Sciatic nerve (tissue), 2 donors: ENCODE results near the gene SLC2A10. TPM values are rescaled to one million over a fixed set of nuclear protein-coding genes. Genes with fewer than 3 reads are reported as not detected.

Source experiments
- ATAC-seq: fragments of 200-7000 bp; cut with Tn5 transposase; one replicate; pipeline ENCODE4 v1.9.1; 2020; ENCODE audit warnings: mild to moderate bottlenecking, moderate library complexity
- DNase-seq: peaks from one replicate; pipeline ENCODE4 v3.0.0-alpha.2; 2020; ENCODE audit warnings: low spot score
- intact Hi-C: fragments of 100-400 bp; cut with DNase I; formaldehyde crosslinking; loops from one replicate; pipeline ENCODE4 v1.14.2; 2022
- total RNA-seq: library from RNA; stranded (reverse); fragmentation: NEBNext Ultra II Directional; extraction: Animal tissue kit (Norgen Biotek cat#: 25700); gene quantifications from one replicate; pipeline ENCODE4 v1.2.1, GENCODE V29; 2021
- donor health status: DM: no; HTN: no; CAD: no.
- donor health status: DM: no; HTN: no; CAD: no.

Gene SLC2A10
- total RNA-seq, 1 donor from 2014 or later: 14.7 TPM

- ATAC-seq (no peak), DNase-seq (no peak)
- intact Hi-C loops: no loop called here
Observed at GRCh38 chr20:46700481-46700880, 9.0 kb upstream of the SLC2A10 start.

DNA sequence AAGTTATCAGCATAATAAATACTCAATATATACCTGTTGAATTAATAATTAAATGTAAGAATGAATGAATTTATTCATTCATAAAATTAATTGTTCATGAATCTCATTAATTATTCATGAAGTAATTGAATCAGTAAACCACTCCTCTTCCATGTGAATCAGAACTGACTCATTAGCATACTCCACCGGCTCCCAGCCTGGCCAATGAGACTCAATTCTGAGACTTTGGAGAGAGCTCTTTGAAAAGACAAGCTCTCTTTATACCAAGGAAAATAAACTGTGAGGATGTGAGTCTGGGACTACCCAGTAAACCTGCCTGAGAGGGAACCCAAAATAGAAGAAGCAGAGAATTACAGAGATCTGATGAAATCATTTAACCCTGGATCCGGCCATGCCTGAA lies 8.4 kb upstream of the SLC2A10 start:
- DNase-seq (no peak), ATAC-seq (no peak)
- intact Hi-C loops: no loop called here

GRCh38 chr20:46701556-46701955 lies 7.9 kb upstream of the SLC2A10 start:
- intact Hi-C loops: no loop called here
- DNase-seq: no peak
- ATAC-seq: no peak

GRCh38 chr20:46701986-46702385 lies 7.5 kb upstream of the SLC2A10 start:
- intact Hi-C loops: no loop called here
- DNase-seq: no peak
- no peak for ATAC-seq

DNA sequence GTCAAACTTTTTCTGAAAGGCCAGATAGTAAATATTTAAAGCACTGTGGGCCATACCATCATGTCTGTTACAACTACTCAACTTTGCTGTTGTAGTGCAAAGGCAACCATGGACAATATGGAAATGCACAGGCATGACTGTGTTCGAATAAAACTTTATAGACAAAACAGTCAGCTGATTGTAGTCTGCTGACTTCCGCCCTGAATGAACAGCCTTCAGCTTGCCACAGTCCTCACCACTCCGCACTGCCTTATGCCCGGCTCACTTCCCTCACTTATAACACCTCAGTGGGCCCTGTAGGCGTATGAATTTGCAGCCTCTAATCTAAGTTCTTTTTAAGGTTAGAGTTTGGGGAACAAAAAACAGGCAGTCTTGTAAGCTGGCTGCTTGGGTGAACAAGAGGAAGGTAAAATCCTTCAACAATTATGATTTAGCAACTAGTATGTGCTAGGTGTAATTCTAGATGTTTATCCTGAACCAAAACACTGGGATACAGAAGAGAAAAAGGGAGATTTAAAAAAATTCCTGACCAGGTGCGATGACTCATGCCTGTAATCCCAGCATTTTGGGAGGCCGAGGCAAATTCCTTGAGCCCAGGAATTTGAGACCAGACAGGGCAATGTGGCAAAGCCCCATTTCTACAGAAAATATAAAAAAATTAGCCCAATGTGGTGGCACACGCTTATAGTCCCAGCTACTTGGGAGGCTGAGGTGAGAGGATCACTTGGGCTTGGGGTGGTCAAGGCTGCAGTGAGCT lies 6.8 kb upstream of the SLC2A10 start:
- no peak for DNase-seq
- no peak for ATAC-seq
- intact Hi-C loops: no loop called here

DNA sequence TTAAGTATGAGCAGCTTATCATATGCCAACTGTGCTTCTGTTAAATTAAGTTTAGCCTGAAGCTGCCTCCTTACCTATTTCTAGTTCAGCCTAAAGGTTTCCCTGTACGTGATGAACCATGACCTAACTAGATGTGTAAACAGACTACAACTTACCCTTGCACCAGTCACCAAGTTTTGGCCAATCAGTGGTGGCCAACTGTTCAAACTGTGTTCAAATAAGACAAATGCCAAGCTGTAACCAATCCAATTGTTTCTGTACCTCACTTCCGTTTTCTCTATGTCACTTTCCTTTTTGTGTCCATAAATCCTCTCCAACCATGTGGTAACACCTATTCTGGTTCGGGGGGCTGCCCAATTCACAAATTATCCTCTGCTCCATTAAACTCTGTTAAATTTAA lies 6.0 kb upstream of the SLC2A10 start:
- intact Hi-C loops: no loop called here
- no peak for DNase-seq
- no peak for ATAC-seq

- intact Hi-C loops: no loop called here
- DNase-seq (no peak), ATAC-seq (no peak)
Observed at GRCh38 chr20:46704714-46705377, 4.6 kb upstream of the SLC2A10 start.

DNA sequence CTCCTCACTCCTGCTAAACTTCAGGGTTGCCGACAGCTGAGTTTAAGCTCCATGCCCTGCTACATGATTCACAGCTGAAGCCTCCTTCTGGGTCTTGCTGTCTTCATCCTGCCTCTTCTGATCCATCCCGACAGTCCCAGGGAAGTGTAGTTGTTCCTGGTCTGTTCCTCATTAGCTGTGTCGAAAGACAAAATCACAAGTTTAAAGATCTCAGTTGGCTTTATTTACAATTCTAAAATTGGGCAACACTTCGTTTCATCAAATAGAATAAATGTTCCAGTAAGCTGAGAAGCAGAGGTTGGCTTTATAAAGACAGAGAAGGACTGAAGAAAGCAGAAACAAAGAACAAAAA lies 4.1 kb upstream of the SLC2A10 start:
- intact Hi-C loops: no loop called here
- ATAC-seq (peak; percentile 88), DNase-seq (no peak)

DNA sequence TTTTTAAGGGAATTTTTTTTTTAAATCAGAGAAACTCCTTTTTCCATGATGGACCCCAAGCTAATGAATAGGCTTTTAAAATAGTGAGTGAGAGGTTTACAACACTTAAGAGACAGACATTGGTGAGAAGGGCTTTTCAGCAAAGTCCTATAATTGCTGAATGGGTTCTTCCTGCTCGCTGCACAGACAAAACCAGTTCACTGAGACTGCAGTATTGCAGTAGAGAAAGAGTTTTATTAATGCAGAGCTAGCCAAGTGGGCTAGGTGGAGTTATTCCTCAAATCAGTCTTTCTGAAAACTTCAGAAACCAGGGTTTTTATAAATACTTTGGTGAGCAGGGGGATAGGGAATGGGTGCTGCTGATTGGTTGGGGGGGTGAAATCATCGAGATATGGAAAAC lies 3.2 kb upstream of the SLC2A10 start:
- ATAC-seq: no peak
- intact Hi-C loops: no loop called here

GRCh38 chr20:46708172-46708860 lies 1.1 kb upstream of the SLC2A10 start:
- DNase-seq (no peak), ATAC-seq (no peak)
- intact Hi-C loops: no loop called here

More for the DNA sequence above, 3.2 kb upstream of the SLC2A10 start:
- no peak for DNase-seq

DNA sequence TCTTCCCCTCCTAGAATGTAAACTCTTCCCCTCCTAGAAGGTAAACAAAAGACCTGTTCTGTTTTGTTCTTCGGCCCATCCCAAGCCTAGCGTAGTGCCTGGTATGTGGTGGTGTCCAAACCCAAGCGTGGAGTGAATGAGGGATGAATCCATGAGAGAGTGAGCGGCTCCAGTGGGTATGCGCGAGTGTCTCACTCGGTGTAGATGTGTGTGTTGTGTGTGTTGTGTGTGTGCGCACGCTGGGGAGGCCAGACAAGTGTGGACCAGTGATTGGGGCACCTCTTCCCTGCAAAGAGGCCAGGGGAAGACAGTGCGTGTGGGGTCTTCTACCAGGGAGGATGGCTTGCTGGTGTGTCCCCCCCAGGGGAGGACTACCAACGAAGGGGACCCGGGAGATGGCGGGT lies 392 bp upstream of the SLC2A10 start:
- intact Hi-C loops: no loop called here
- no peak for DNase-seq
- ATAC-seq: peak; percentile 12

- intact Hi-C loops: no loop called here
- ATAC-seq (no peak), DNase-seq (no peak)
Observed at GRCh38 chr20:46710153-46710913, 884 bp downstream of the SLC2A10 start.

DNA sequence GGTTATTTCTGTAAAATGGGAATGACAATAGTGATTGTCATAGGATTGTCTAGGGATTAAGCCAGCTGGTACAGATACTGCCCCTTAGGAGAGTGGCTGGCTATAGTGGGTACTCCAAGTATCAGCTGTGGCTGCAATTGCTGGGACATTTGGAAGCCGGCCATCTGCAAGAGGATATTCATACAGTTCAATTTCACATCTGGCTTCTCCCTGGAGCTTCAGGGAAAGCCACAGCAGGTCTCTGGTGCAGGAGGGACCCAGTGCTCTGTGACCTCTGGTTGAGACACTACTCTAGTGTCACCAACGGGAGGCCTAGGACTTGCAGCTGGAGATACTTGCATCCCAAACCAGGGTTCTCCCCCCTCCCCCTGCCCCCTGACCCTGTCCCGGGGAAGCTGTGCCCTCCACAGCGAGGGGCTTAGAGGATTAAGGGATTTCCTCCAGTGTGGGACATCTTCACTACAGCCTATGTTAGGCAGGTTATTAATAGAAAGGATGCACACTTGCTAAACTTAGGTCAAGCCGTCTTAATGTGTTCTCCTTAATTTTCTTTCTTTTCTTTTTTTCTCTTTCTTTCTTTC lies 2.7 kb downstream of the SLC2A10 start:
- intact Hi-C loops: no loop called here
- ATAC-seq: no peak
- no peak for DNase-seq

DNA sequence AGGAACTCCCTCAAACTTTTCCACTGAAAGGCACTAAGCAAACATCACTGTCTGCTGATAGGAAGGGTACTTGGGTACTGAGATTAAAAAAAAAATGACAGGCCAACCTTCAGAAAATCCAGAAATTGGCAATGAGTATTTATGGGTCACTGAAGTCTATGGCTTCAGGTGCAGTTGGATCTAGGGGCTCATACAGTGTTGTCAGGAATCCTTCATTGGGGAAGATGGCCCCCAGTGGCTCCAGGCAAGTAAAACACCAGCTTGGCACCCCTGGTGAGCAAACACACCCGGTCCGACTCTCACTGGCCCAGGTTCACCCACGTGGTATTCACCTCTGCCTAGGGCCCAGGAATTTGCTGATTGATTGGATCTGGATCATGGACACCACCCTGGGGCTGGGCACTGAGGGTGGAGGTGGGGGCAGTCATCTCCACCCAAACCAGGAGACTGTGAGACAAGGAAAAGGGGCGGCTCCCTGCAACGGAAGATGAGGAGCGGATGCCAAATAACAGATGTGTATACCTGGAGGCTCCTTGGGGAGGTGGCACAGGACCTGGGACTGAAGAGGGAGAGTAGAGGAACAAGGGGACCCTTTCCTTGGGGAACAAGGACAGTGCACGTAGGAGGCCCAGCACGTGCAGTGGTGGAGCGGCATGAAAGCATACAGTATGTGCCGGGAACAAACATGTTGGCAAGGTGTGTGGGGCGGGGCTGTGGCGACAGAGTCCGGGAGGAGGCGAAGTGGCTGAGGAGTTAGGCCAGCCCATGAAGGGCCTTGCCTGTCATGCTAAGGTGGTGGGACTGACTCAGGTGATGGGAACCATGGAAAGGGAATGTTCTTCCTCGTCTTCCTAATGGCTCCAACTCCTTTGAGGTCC lies 4.7 kb downstream of the SLC2A10 start:
- intact Hi-C loops: no loop called here
- no peak for ATAC-seq
- no peak for DNase-seq

GRCh38 chr20:46715292-46715756 lies 5.9 kb downstream of the SLC2A10 start:
- DNase-seq: peak; percentile 68
- intact Hi-C loops: no loop called here
- peak; percentile 95 for ATAC-seq

GRCh38 chr20:46717818-46718541 lies 8.5 kb downstream of the SLC2A10 start:
- no peak for DNase-seq
- ATAC-seq: no peak
- intact Hi-C loops: no loop called here

- ATAC-seq: no peak
- DNase-seq: no peak
- intact Hi-C loops: no loop called here
Observed at GRCh38 chr20:46720019-46720418, 10.6 kb downstream of the SLC2A10 start.
